GM12878 (cell line): Measurements from ENCODE around the gene FOSB. TPM values are rescaled to one million over a fixed set of nuclear protein-coding genes. Genes with fewer than 3 reads are reported as not detected.

Experiments
- ATAC-seq: fragments of 200-7000 bp; cut with Tn5 transposase; 3 replicates; pipeline ENCODE4 v1.9.1; 2020; ENCODE audit warnings: mild to moderate bottlenecking, moderate library complexity
- BruUV-seq: library from RNA; stranded (reverse); fragments of 400-500 nt; replicated peaks from 2 replicates; lab custom pipeline; 2021; lab: Mats Ljungman, UMichigan
- CTCF ChIA-PET: fragments of 300-600 bp; sonication (Branson Sonifier 250); formaldehyde crosslinking; extraction: SDS; loops from one replicate; lab custom pipeline; 2021; ENCODE audit warnings: inconsistent platforms; lab: Yijun Ruan, JAX
- POLR2A ChIA-PET: fragments of 350-600 bp; formaldehyde crosslinking; extraction: SDS; loops from one replicate; lab custom pipeline; 2021; ENCODE audit warnings: inconsistent platforms; lab: Charles Lee
- RAD21 ChIA-PET: fragments of 300-600 bp; sonication (Branson Sonifier 250); formaldehyde crosslinking; loops from one replicate; lab custom pipeline; 2023; ENCODE audit warnings: antibody characterized with exemption; ENCODE audit not compliant: unreplicated experiment; lab: Charles Lee
- SMC1A ChIA-PET: fragments of 300-600 bp; sonication (Branson Sonifier 250); formaldehyde crosslinking; loops from one replicate; lab custom pipeline; 2023; ENCODE audit not compliant: unreplicated experiment, uncharacterized antibody; lab: Charles Lee
- DNase-seq: peaks from one replicate; pipeline ENCODE4 v3.0.0-alpha.2; 2011; ENCODE audit warnings: low read depth, low spot score
- FAIRE-seq: peaks from 3 replicates; lab custom pipeline; 2011; peaks lifted over from hg19 to GRCh38; lab: Jason Lieb, UNC
- H2AFZ ChIP-seq: 2 replicates; pipeline ENCODE4 v1.6.0; 2011; ENCODE audit warnings: low read depth, low read length, control low read depth; ENCODE audit not compliant: control insufficient read depth
- H3K27ac ChIP-seq: 2 replicates; pipeline ENCODE4 v1.5.1; 2011; ENCODE audit warnings: control low read depth; ENCODE audit not compliant: control insufficient read depth, insufficient read depth
- H3K27me3 ChIP-seq, 2 experiments: replicated peaks in 1 of 2; 2 replicates each; pipeline versions ENCODE4 v1.6.0 to v1.6.1; 2011; ENCODE audit warnings: low read length in 1 of 2; ENCODE audit not compliant: control insufficient read depth in 2 of 2, insufficient read depth in 2 of 2
- H3K36me3 ChIP-seq, 2 experiments: 2 replicates each; pipeline ENCODE4 v1.5.1; 2011; ENCODE audit warnings: low read length in 1 of 2; ENCODE audit not compliant: control insufficient read depth in 2 of 2, insufficient read depth in 2 of 2
- H3K4me1 ChIP-seq: 2 replicates; pipeline ENCODE4 v1.6.1; 2011; ENCODE audit warnings: mild to moderate bottlenecking, low read length, moderate library complexity, mixed read lengths; ENCODE audit not compliant: control insufficient read depth, insufficient read depth
- H3K4me2 ChIP-seq: 2 replicates; pipeline ENCODE4 v1.6.0; 2011; ENCODE audit warnings: control low read depth; ENCODE audit not compliant: control insufficient read depth, insufficient read depth
- H3K4me3 ChIP-seq: fragments of 200-600 bp; sonication (generic); 2 replicates; pipeline ENCODE4 v1.5.1; 2016
- H3K79me2 ChIP-seq: 2 replicates; pipeline ENCODE4 v1.6.0; 2011; ENCODE audit warnings: low read length; ENCODE audit not compliant: control insufficient read depth, insufficient read depth
- H3K9ac ChIP-seq: 2 replicates; pipeline ENCODE4 v1.8.0; 2011; ENCODE audit warnings: low read length, control low read depth, mixed read lengths; ENCODE audit not compliant: control insufficient read depth, insufficient read depth
- H3K9me3 ChIP-seq: replicated peaks from 3 replicates; pipeline ENCODE4 v1.5.1; 2011; ENCODE audit warnings: mild to moderate bottlenecking, low read length; ENCODE audit not compliant: control insufficient read depth, insufficient read depth
- H4K20me1 ChIP-seq: 2 replicates; pipeline ENCODE4 v1.6.0; 2011; ENCODE audit not compliant: control insufficient read depth, insufficient read depth
- CHD4 ChIP-seq: fragments of 200-600 bp; sonication (generic); IDR thresholded peaks from 2 replicates; pipeline ENCODE4 v1.6.1; 2016; ENCODE audit warnings: mild to moderate bottlenecking
- ESRRA ChIP-seq: IDR thresholded peaks from 2 replicates; pipeline ENCODE4 v1.6.1; 2012; ENCODE audit warnings: mild to moderate bottlenecking, low read length, improper control_type of control experiment
- GATAD2B ChIP-seq: fragments of 450-650 bp; conservative IDR thresholded peaks from 2 replicates; pipeline ENCODE4 v1.6.1; 2017; ENCODE audit warnings: low read depth, mild to moderate bottlenecking, moderate library complexity
- HDAC6 ChIP-seq: fragments of 200-600 bp; sonication (generic); IDR thresholded peaks from one replicate; pipeline ENCODE4 v1.8.0; 2017; ENCODE audit warnings: antibody characterized with exemption; ENCODE audit not compliant: unreplicated experiment
- HDGF ChIP-seq: fragments of 450-650 bp; IDR thresholded peaks from 2 replicates; pipeline ENCODE4 v1.6.1; 2016; ENCODE audit warnings: antibody characterized with exemption
- LARP7 ChIP-seq: fragments of 450-650 bp; IDR thresholded peaks from 2 replicates; pipeline ENCODE4 v1.6.1; 2017; ENCODE audit warnings: mild to moderate bottlenecking
- NR2F1 ChIP-seq: fragments of 450-650 bp; conservative IDR thresholded peaks from 2 replicates; pipeline ENCODE4 v1.6.1; 2017; ENCODE audit warnings: mild to moderate bottlenecking
- RAD51 ChIP-seq: fragments of 450-650 bp; IDR thresholded peaks from 2 replicates; pipeline ENCODE4 v1.6.1; 2016; ENCODE audit warnings: moderate library complexity, mild to moderate bottlenecking, inconsistent platforms
- SIN3A ChIP-seq: IDR thresholded peaks from 2 replicates; pipeline ENCODE4 v1.6.1; 2012; ENCODE audit warnings: low read depth, low read length, improper control_type of control experiment
- USF1 ChIP-seq: IDR thresholded peaks from 2 replicates; pipeline ENCODE4 v1.6.1; 2011; ENCODE audit warnings: borderline replicate concordance, low read depth, mild to moderate bottlenecking, moderate library complexity, mixed read lengths, low read length; ENCODE audit not compliant: insufficient read depth; ENCODE audit errors: extremely low read length
- ZBTB33 ChIP-seq: fragments of 450-650 bp; IDR thresholded peaks from 2 replicates; pipeline ENCODE4 v1.6.1; 2017; ENCODE audit warnings: mild to moderate bottlenecking
- ZNF217 ChIP-seq: fragments of 450-650 bp; IDR thresholded peaks from 2 replicates; pipeline ENCODE4 v1.6.1; 2017; ENCODE audit warnings: antibody characterized with exemption, mild to moderate bottlenecking
- ZZZ3 ChIP-seq: IDR thresholded peaks from 2 replicates; pipeline ENCODE4 v1.6.1; 2011; ENCODE audit warnings: low read depth; ENCODE audit not compliant: control insufficient read depth, insufficient read length
- WGBS: methylation state at CpG from one replicate; pipeline ENCODE4 v1.1.6; 2016; ENCODE audit warnings: low lambda C conversion rate; ENCODE audit not compliant: insufficient replicate concordance, insufficient coverage; ENCODE audit errors: missing lambda C conversion rate; 5-methylcytosine and 5-hydroxymethylcytosine counted together
- in situ Hi-C: fragments of 300-500 bp; cut with MboI; formaldehyde crosslinking; loops from 9 replicates; pipeline ENCODE4 v1.14.3; 2018; ENCODE audit warnings: mixed read lengths
- intact Hi-C: fragments of 100-400 bp; cut with micrococcal nuclease; formaldehyde crosslinking; loops from one replicate; pipeline ENCODE4 v1.14.2; 2022; ENCODE audit not compliant: unreplicated experiment
- polyA plus RNA-seq, 11 experiments: library from polyadenylated mRNA; depleted of rRNA in 4 of 11; unstranded in 6 of 11; stranded (reverse) in 5 of 11; fragments of >200 nt; fragmentation: Nextera tagmentation in 4 of 11; fragmentation: Illumina TruSeq in 1 of 11; extraction: Ambion mirVana in 4 of 11; extraction: Trizol in 1 of 11; gene quantifications; 1 replicate in 1 of 11; 2 replicates in 10 of 11; pipeline versions ENCODE4 v1.2.1 to v1.2.3, GENCODE V29; 2011 to 2016; ENCODE audit warnings: inconsistent platforms in 2 of 11, missing spikeins in 2 of 11, low read depth in 1 of 11
- total RNA-seq, 4 experiments: library from RNA; depleted of rRNA in 3 of 4; stranded (reverse); fragments of >200 nt in 3 of 4; fragmentation: Illumina TruSeq in 1 of 4; extraction: Trizol in 1 of 4; gene quantifications; 2 replicates each; pipeline versions ENCODE4 v1.2.1 to v1.2.3, GENCODE V29; 2013 to 2021

The FOSB gene
- total and polyA plus RNA-seq, 10 of the 15 experiments (the other 5 are each of a cell fraction or from before 2014, with no cell fraction given): 0.06 to 0.56 (median 0.26) TPM

- 6% methylated on average over 20 of the region's 20 CpGs for WGBS
- Histone ChIP-seq H3K4me1 (peaks cover 38% of the 10 kb centered on the region), H2AFZ (peak overlapping the region; percentile 54), H3K27me3 (no peaks in the 10 kb centered on the region), H3K9me3 (no peaks in the 10 kb centered on the region), H3K79me2 (peaks cover 16% of the 10 kb centered on the region), H4K20me1 (no peaks in the 10 kb centered on the region), H3K27ac (peak overlapping the region; percentile 91), H3K36me3 (no peaks in the 10 kb centered on the region; a peak in 1 of 4 replicates), H3K4me3 (peak overlapping the region; percentile 82), H3K4me2 (peak overlapping the region; percentile 99), H3K9ac (peak overlapping the region; percentile 80)
- FAIRE-seq (no peak), DNase-seq (no peak), ATAC-seq (no peak)
- BruUV-seq: TSS peak; percentile 70
- ChIA-PET RAD21 (interaction anchor here (0.6 to 2.3 kb wide), 5 partner anchors 19 to 219 kb away, joined by 3 to 8 read pairs (median 3); partner anchors contain the start of gene PPP1R13L), SMC1A (no interaction called here), CTCF (interaction anchor here (0.6 to 3.0 kb wide), 4 partner anchors 26 to 83 kb away, joined by 3 to 25 read pairs (median 4); no protein-coding TSS in a partner anchor), POLR2A (interaction anchor here (0.5 to 2.4 kb wide), 4 partner anchors 16 to 138 kb away, joined by 3 to 16 read pairs (median 3); partner anchors contain the start of gene PPP1R13L)
- in situ Hi-C loops: no loop called here
- intact Hi-C loops: no loop called here
- TF ChIP-seq GATAD2B: 0 out of 2 replicates have a peak, but pooled peaks have one; percentile 8
- TF ChIP-seq CHD4: no peak
- TF ChIP-seq LARP7: peak; percentile 55; the same call in 1 of the 2 replicates
- TF ChIP-seq NR2F1: peak; percentile 96
- peak; percentile 98 for TF ChIP-seq HDGF
Measured at GRCh38 chr19:45423033-45423588, 44.7 kb upstream of the FOSB start.

GRCh38 chr19:45423589-45424190 lies 44.1 kb upstream of the FOSB start, which contains the start of gene ERCC1:
Gene ERCC1, minus strand, starts transcription at chr19:45423917. Its CDS starts 543 bp downstream, at chr19:45423374.
- H3K9me3 ChIP-seq: no peaks in the 10 kb centered on the region
- peak; percentile 89 for DNase-seq
- intact Hi-C loops (no loop called here), in situ Hi-C loops (no loop called here)
- H3K27ac ChIP-seq: peak within 1 kb of the TSS; percentile 91
- peaks cover 16% of the 10 kb centered on the region for H3K79me2 ChIP-seq
- under 1% methylated on average over 35 of the region's 37 CpGs for WGBS
- RAD21 ChIA-PET: interaction anchor here (0.6 to 3.5 kb wide), 8 partner anchors 16 to 268 kb away, joined by 3 to 15 read pairs (median 4); partner anchors contain the start of genes PPP1R13L and QPCTL
- peak within 1 kb of the TSS; percentile 88 for H2AFZ ChIP-seq
- H3K4me3 ChIP-seq: peak within 1 kb of the TSS; percentile 82
- SMC1A ChIA-PET: interaction anchor here (0.6 to 3.7 kb wide), 2 partner anchors 55 to 346 kb away, joined by 3 to 18 read pairs; no protein-coding TSS in a partner anchor
- TSS peak; percentile 97 for BruUV-seq
- peak; percentile 83 for ATAC-seq
- peak; percentile 91 for FAIRE-seq
- H3K4me2 ChIP-seq: peak within 1 kb of the TSS; percentile 99
- peaks cover 35% of the 10 kb centered on the region for H3K4me1 ChIP-seq
- no peaks in the 10 kb centered on the region for H4K20me1 ChIP-seq
- H3K27me3 ChIP-seq: no peaks in the 10 kb centered on the region
- CTCF ChIA-PET: interaction anchor here (0.6 to 3.0 kb wide), 8 partner anchors 16 to 82 kb away, joined by 3 to 25 read pairs (median 4); no protein-coding TSS in a partner anchor
- POLR2A ChIA-PET: interaction anchor here (0.6 to 2.4 kb wide), 10 partner anchors 15 to 57 kb away, joined by 3 to 16 read pairs (median 4); partner anchors contain the start of gene PPP1R13L
- peak within 1 kb of the TSS; percentile 80 for H3K9ac ChIP-seq
- H3K36me3 ChIP-seq: no peaks in the 10 kb centered on the region
- TF ChIP-seq USF1 (no peak), ZBTB33 (no peak), HDAC6 (no peak), RAD51 (no peak), ZZZ3 (no peak), LARP7 (peak; percentile 31), ZNF217 (no peak), SIN3A (peak; percentile 68; the same call in 1 of the 2 replicates), ESRRA (no peak)
